ENCODE data around the gene PBX3.
A peak's percentile ranks its signal among the peaks of the same experiment; 100 is the strongest.

Gene PBX3

GRCh38 chr9:125767349-125767748 is 20.2 kb downstream of the PBX3 start:
- Histone ChIP-seq H3K79me2 (ENCODE audit: insufficient read depth, low read length) (peaks cover 97% of the 10 kb centered on the region), H3F3A (ENCODE audit: low read depth) (no peaks in the 10 kb centered on the region), H3K9ac (ENCODE audit: low read depth, low read length, poor library complexity, severe bottlenecking) (no peak overlapping the region), H3K9me2 (replicated peaks; ENCODE audit: low read depth, low read length) (no peaks in the 10 kb centered on the region), H3K27me3 (ENCODE audit: insufficient read depth, low read length, poor library complexity, severe bottlenecking) (no peaks in the 10 kb centered on the region), H3K9me3 (ENCODE audit: insufficient read depth, low read depth, low read length) (no peaks in the 10 kb centered on the region), H4K20me1 (ENCODE audit: insufficient read depth, low read length, poor library complexity, severe bottlenecking) (peaks cover 18% of the 10 kb centered on the region), H2AFZ (ENCODE audit: low read length) (no peak overlapping the region), H3K4me1 (ENCODE audit: insufficient read depth, low read length, poor library complexity, severe bottlenecking) (peaks cover 41% of the 10 kb centered on the region), H3K36me3 (ENCODE audit: insufficient read depth, low read length) (peaks cover 5% of the 10 kb centered on the region; the same call in 1 of the 2 replicates), H3K4me2 (ENCODE audit: low read depth, low read length, poor library complexity, severe bottlenecking) (peak overlapping the region; percentile 48), H3K4me3 (ENCODE audit: low read length, poor library complexity, severe bottlenecking) (no peak overlapping the region)
- no peak for TF ChIP-seq EZH2phosphoT487 (IDR thresholded peaks at IDR 0.05; ENCODE audit: borderline replicate concordance)
- TF ChIP-seq CTCF (conservative IDR thresholded peaks at IDR 0.05; ENCODE audit: low read length): no peak

- Histone ChIP-seq H2AFZ (ENCODE audit: low read length) (no peak overlapping the region), H3K27me3 (ENCODE audit: insufficient read depth, low read length, poor library complexity, severe bottlenecking) (no peaks in the 10 kb centered on the region), H3K79me2 (ENCODE audit: insufficient read depth, low read length) (peaks cover 97% of the 10 kb centered on the region), H3K9me3 (ENCODE audit: insufficient read depth, low read depth, low read length) (no peaks in the 10 kb centered on the region), H3K4me3 (ENCODE audit: low read length, poor library complexity, severe bottlenecking) (no peak overlapping the region), H4K20me1 (ENCODE audit: insufficient read depth, low read length, poor library complexity, severe bottlenecking) (peaks cover 18% of the 10 kb centered on the region), H3K4me1 (ENCODE audit: insufficient read depth, low read length, poor library complexity, severe bottlenecking) (peaks cover 40% of the 10 kb centered on the region), H3F3A (ENCODE audit: low read depth) (no peaks in the 10 kb centered on the region), H3K9ac (ENCODE audit: low read depth, low read length, poor library complexity, severe bottlenecking) (no peak overlapping the region), H3K9me2 (replicated peaks; ENCODE audit: low read depth, low read length) (no peaks in the 10 kb centered on the region), H3K4me2 (ENCODE audit: low read depth, low read length, poor library complexity, severe bottlenecking) (no peak overlapping the region), H3K36me3 (ENCODE audit: insufficient read depth, low read length) (peaks cover 11% of the 10 kb centered on the region; the same call in 1 of the 2 replicates)
- TF ChIP-seq EZH2phosphoT487 (IDR thresholded peaks at IDR 0.05; ENCODE audit: borderline replicate concordance) (no peak), CTCF (conservative IDR thresholded peaks at IDR 0.05; ENCODE audit: low read length) (no peak)
Observed at GRCh38 chr9:125768803-125769202, 21.6 kb downstream of the PBX3 start.

GRCh38 chr9:125771037-125771436 is 23.9 kb downstream of the PBX3 start:
- Histone ChIP-seq H3F3A (ENCODE audit: low read depth) (0 out of 2 replicates have a peak, but pooled peaks cover 5% of the 10 kb centered on the region), H3K9me3 (ENCODE audit: insufficient read depth, low read depth, low read length) (0 out of 2 replicates have a peak, but pooled peaks cover 3% of the 10 kb centered on the region), H3K4me2 (ENCODE audit: low read depth, low read length, poor library complexity, severe bottlenecking) (no peak overlapping the region), H3K36me3 (ENCODE audit: insufficient read depth, low read length) (peaks cover 20% of the 10 kb centered on the region; the same call in 1 of the 2 replicates), H3K9ac (ENCODE audit: low read depth, low read length, poor library complexity, severe bottlenecking) (no peak overlapping the region), H3K79me2 (ENCODE audit: insufficient read depth, low read length) (peaks cover 98% of the 10 kb centered on the region), H3K4me1 (ENCODE audit: insufficient read depth, low read length, poor library complexity, severe bottlenecking) (peaks cover 42% of the 10 kb centered on the region), H3K9me2 (replicated peaks; ENCODE audit: low read depth, low read length) (no peaks in the 10 kb centered on the region), H3K27me3 (ENCODE audit: insufficient read depth, low read length, poor library complexity, severe bottlenecking) (no peaks in the 10 kb centered on the region), H4K20me1 (ENCODE audit: insufficient read depth, low read length, poor library complexity, severe bottlenecking) (peaks cover 18% of the 10 kb centered on the region), H2AFZ (ENCODE audit: low read length) (no peak overlapping the region), H3K4me3 (ENCODE audit: low read length, poor library complexity, severe bottlenecking) (no peak overlapping the region)
- TF ChIP-seq EZH2phosphoT487 (IDR thresholded peaks at IDR 0.05; ENCODE audit: borderline replicate concordance) (no peak), CTCF (conservative IDR thresholded peaks at IDR 0.05; ENCODE audit: low read length) (no peak)
